Suprapubic skin (tissue), 4 donors: ENCODE data around the gene PCNX2.

Source experiments
- CTCF ChIP-seq, 2 donors: fragments of 200-600 bp in 1 of 2; fragments of 450-650 bp in 1 of 2; sonication (generic) in 1 of 2; IDR thresholded peaks; one replicate each; pipeline ENCODE4 v1.5.1; 2016 to 2019; ENCODE audit warnings: antibody characterized with exemption in 2 of 2, mild to moderate bottlenecking in 1 of 2, moderate library complexity in 1 of 2
- EP300 ChIP-seq: sonication (generic); formaldehyde crosslinking; IDR thresholded peaks from one replicate; pipeline ENCODE4 v1.6.1; 2017; ENCODE audit warnings: antibody characterized with exemption
- POLR2AphosphoS5 ChIP-seq, 3 donors: sonication (generic); formaldehyde crosslinking; IDR thresholded peaks; one replicate each; pipeline ENCODE4 v1.6.1; 2017; ENCODE audit warnings: antibody characterized with exemption in 3 of 3

DNA sequence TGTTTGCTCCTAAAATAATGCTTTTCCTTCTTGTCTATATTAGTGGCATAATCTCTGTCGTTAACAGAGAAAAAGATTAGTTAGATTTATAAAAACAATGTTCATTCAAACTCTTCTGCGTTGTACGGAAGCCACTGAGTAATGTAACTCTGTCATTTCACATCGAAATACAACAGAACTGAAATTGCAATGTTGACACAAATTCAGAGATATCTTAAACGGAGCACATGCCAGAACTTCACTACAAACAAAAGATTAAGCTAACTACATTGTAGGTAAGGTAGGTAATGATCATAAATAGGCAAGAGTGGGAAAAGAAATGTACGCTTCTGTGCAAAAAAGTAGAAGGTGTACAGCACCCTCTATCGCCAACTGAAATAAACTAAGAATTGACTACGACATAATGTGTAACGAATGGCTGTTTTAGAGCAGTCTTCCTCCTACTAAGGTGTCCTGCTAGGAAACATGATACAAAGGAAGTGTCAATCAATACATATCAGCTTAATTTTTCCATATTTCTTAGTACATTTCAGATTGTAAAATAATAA is 56.6 kb downstream of the PCNX2 start:
- no peak for TF ChIP-seq CTCF (IDR thresholded peaks at IDR 0.05)
- TF ChIP-seq EP300 = no peak
- no peak for TF ChIP-seq POLR2AphosphoS5 (IDR thresholded peaks at IDR 0.05)
